ENCODE data around the gene CFAP206.

CFAP206 gene

DNA sequence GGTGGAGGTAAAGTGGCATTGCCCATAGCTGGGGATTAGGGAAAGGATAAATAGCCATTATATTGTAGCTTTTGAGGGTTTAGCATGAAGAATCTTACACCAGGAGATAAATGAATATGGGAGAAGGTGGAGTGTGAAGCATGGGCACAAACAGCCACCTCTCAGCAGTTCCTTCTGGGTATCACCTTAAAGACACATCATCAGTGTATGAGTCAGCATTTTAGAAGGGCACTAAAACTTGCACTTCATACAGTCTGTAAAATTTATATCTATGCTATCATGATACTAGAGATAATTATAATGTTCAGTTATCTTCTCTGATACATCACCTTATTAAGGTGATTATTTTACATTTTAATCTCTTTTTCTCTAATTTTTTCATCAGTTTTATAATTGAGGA lies 90.3 kb downstream of the CFAP206 start:
- H3K27ac ChIP-seq = no peak overlapping the region
- H3K9ac ChIP-seq = no peak overlapping the region
- no peak overlapping the region for H3K4me2 ChIP-seq
- TF ChIP-seq, protein P1, sequence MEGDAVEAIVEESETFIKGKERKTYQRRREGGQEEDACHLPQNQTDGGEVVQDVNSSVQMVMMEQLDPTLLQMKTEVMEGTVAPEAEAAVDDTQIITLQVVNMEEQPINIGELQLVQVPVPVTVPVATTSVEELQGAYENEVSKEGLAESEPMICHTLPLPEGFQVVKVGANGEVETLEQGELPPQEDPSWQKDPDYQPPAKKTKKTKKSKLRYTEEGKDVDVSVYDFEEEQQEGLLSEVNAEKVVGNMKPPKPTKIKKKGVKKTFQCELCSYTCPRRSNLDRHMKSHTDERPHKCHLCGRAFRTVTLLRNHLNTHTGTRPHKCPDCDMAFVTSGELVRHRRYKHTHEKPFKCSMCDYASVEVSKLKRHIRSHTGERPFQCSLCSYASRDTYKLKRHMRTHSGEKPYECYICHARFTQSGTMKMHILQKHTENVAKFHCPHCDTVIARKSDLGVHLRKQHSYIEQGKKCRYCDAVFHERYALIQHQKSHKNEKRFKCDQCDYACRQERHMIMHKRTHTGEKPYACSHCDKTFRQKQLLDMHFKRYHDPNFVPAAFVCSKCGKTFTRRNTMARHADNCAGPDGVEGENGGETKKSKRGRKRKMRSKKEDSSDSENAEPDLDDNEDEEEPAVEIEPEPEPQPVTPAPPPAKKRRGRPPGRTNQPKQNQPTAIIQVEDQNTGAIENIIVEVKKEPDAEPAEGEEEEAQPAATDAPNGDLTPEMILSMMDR (conservative IDR thresholded peaks at IDR 0.05; ENCODE audit: low read depth, low read length) = no peak
- H3K27me3 ChIP-seq (ENCODE audit: insufficient read depth, low read depth) = no peaks in the 10 kb centered on the region
- H2AFZ ChIP-seq (ENCODE audit: low read depth) = no peak overlapping the region
- no peaks in the 10 kb centered on the region for H3K4me1 ChIP-seq (ENCODE audit: low read depth, poor library complexity, severe bottlenecking)
- H4K20me1 ChIP-seq (ENCODE audit: insufficient read depth) = no peaks in the 10 kb centered on the region
- H3K36me3 ChIP-seq (ENCODE audit: insufficient read depth) = no peaks in the 10 kb centered on the region
- H3K79me2 ChIP-seq (ENCODE audit: insufficient read depth, low read depth) = no peaks in the 10 kb centered on the region
- H3K4me3 ChIP-seq (IDR thresholded peaks at IDR 0.05; ENCODE audit: insufficient read depth, low read depth, low read length) = no peak overlapping the region

DNA sequence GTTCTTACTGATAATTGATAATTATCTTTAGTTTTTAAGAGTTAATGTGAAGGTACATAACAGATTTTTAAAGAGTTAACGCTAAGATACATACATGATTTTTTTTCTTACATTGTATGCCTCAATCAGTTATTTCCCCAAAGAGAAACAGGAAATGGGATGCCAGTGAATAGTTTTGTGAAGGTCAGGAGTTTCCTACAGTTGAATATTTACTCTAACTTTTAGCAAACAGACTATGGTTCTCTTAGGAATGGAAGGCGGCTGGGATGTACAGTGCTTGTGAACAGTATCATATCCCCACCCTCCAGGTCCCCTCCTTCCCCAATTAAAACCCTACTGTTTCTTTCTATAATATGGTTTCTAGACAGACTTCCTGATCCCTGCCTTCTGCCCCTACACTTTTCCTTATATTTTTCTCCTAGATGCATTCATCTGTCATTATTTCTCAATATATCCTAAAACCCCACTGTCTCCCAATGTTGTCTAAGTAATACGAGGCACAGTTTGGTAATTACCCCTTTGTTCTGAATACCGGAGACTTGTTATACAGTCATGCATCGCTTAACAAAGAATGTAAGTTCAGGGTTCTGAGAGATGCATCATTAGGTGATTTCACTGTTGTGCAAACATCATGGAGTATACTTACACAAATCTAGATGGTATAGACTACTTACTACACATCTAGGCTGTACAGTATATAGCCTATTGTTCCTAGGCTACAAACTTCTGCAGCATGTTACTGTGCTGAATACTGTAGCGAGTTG lies 94.2 kb downstream of the CFAP206 start:
- no peaks in the 10 kb centered on the region for H4K20me1 ChIP-seq (ENCODE audit: insufficient read depth)
- TF ChIP-seq, protein P1 (conservative IDR thresholded peaks at IDR 0.05; ENCODE audit: low read depth, low read length) = no peak
- H3K4me1 ChIP-seq (ENCODE audit: low read depth, poor library complexity, severe bottlenecking) = no peaks in the 10 kb centered on the region
- H3K27me3 ChIP-seq (ENCODE audit: insufficient read depth, low read depth) = no peaks in the 10 kb centered on the region
- no peaks in the 10 kb centered on the region for H3K36me3 ChIP-seq (ENCODE audit: insufficient read depth)
- H2AFZ ChIP-seq (ENCODE audit: low read depth) = no peak overlapping the region
- no peak overlapping the region for H3K4me3 ChIP-seq (IDR thresholded peaks at IDR 0.05; ENCODE audit: insufficient read depth, low read depth, low read length)
- H3K79me2 ChIP-seq (ENCODE audit: insufficient read depth, low read depth) = no peaks in the 10 kb centered on the region
- H3K4me2 ChIP-seq = no peak overlapping the region
- no peak overlapping the region for H3K9ac ChIP-seq
- no peak overlapping the region for H3K27ac ChIP-seq

DNA sequence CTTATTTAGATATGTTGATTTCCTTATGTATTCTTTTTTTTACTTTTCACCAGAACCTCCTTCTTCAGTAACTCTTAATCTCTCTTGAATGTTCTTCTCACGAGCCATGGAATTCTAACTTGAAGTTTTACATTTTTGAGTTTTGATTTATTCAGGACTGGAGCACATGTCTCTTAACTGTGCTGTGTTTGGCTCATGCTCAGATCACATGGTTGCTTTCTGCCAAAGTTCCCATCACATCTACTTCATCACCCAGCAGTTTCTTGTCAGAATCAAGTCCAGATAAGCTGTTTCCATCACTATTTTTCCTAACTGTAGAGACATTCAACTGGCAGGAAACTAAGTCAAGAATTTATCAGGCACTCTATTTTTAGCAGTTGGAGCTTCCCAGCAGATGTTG lies 96.7 kb downstream of the CFAP206 start:
- Histone ChIP-seq H3K27me3 (ENCODE audit: insufficient read depth, low read depth) (no peaks in the 10 kb centered on the region), H3K4me2 (no peak overlapping the region), H3K9ac (no peak overlapping the region), H2AFZ (ENCODE audit: low read depth) (no peak overlapping the region), H4K20me1 (ENCODE audit: insufficient read depth) (no peaks in the 10 kb centered on the region), H3K79me2 (ENCODE audit: insufficient read depth, low read depth) (no peaks in the 10 kb centered on the region), H3K4me3 (IDR thresholded peaks at IDR 0.05; ENCODE audit: insufficient read depth, low read depth, low read length) (no peak overlapping the region), H3K36me3 (ENCODE audit: insufficient read depth) (no peaks in the 10 kb centered on the region), H3K4me1 (ENCODE audit: low read depth, poor library complexity, severe bottlenecking) (no peaks in the 10 kb centered on the region), H3K27ac (no peak overlapping the region)
- TF ChIP-seq, protein P1 (conservative IDR thresholded peaks at IDR 0.05; ENCODE audit: low read depth, low read length) = no peak
